A673 (cell line): ENCODE data around the gene SLC2A2. TPM values are rescaled to one million over a fixed set of nuclear protein-coding genes. Genes with fewer than 3 reads are reported as not detected.
"Not testable (repeated sequence)": the region's sequence is repeated elsewhere in the genome, so short reads cannot be mapped to it uniquely, and the experiment has no call there.

Experiments used
- BruUV-seq: library from RNA; stranded (reverse); fragments of 400-500 nt; replicated peaks from 2 replicates; lab custom pipeline; 2021; lab: Mats Ljungman, UMichigan
- CTCF ChIA-PET: fragments of 300-600 bp; sonication (Branson Sonifier 250); formaldehyde crosslinking; loops from one replicate; lab custom pipeline; 2022; ENCODE audit warnings: antibody characterized with exemption; lab: Charles Lee
- POLR2A ChIA-PET: fragments of 300-600 bp; sonication (Branson Sonifier 250); formaldehyde crosslinking; loops from one replicate; lab custom pipeline; 2022; ENCODE audit warnings: antibody characterized with exemption; ENCODE audit not compliant: low non-redundant PET; lab: Charles Lee
- DNase-seq: peaks from one replicate; pipeline ENCODE4 v3.0.0-alpha.2; 2015; ENCODE audit warnings: low spot score
- H3K27ac ChIP-seq: fragments of 200-600 bp; sonication (generic); 2 replicates; pipeline ENCODE4 v1.5.1; 2016; ENCODE audit warnings: mixed run types, low read depth, mild to moderate bottlenecking, mixed read lengths, antibody characterized with exemption, low read length; ENCODE audit not compliant: poor library complexity, severe bottlenecking
- H3K27me3 ChIP-seq: fragments of 200-600 bp; sonication (generic); replicated peaks from 2 replicates; pipeline ENCODE4 v1.6.1; 2017; ENCODE audit warnings: mixed run types, low read depth, mild to moderate bottlenecking, mixed read lengths, antibody characterized with exemption, low read length; ENCODE audit not compliant: insufficient read depth, poor library complexity
- H3K36me3 ChIP-seq: fragments of 200-600 bp; sonication (generic); 2 replicates; pipeline ENCODE4 v1.6.1; 2016; ENCODE audit warnings: mixed run types, mild to moderate bottlenecking, mixed read lengths, antibody characterized with exemption, low read length; ENCODE audit not compliant: insufficient read depth, poor library complexity, severe bottlenecking
- H3K4me1 ChIP-seq: fragments of 200-600 bp; sonication (generic); 2 replicates; pipeline ENCODE4 v1.6.1; 2017; ENCODE audit warnings: mixed run types, mild to moderate bottlenecking, mixed read lengths, antibody characterized with exemption, low read length; ENCODE audit not compliant: insufficient read depth, poor library complexity, severe bottlenecking
- H3K4me3 ChIP-seq: fragments of 200-600 bp; sonication (generic); 2 replicates; pipeline ENCODE4 v1.5.1; 2016; ENCODE audit warnings: low read depth, mixed run types, mild to moderate bottlenecking, mixed read lengths, low read length; ENCODE audit not compliant: poor library complexity, severe bottlenecking
- H3K9me3 ChIP-seq: fragments of 200-600 bp; sonication (generic); 2 replicates; pipeline ENCODE4 v1.6.1; 2016; ENCODE audit warnings: mixed run types, low read depth, mild to moderate bottlenecking, mixed read lengths, antibody characterized with exemption, low read length; ENCODE audit not compliant: poor library complexity, severe bottlenecking
- EZH2 ChIP-seq: fragments of 200-600 bp; sonication (generic); IDR thresholded peaks from 2 replicates; pipeline ENCODE4 v1.6.1; 2017; ENCODE audit warnings: borderline replicate concordance, low read depth, mild to moderate bottlenecking, mixed read lengths, antibody characterized with exemption, low read length; ENCODE audit not compliant: poor library complexity, severe bottlenecking
- intact Hi-C: fragments of 100-400 bp; cut with micrococcal nuclease; formaldehyde crosslinking; loops from one replicate; pipeline ENCODE4 v1.10.0; 2022; ENCODE audit not compliant: unreplicated experiment
- total RNA-seq: library from RNA; stranded (reverse); gene quantifications from 2 replicates; pipeline ENCODE4 v1.2.3, GENCODE V29; 2021
- TF ChIP-seq, protein P1 (sequence below): fragments of 300-800, 200-600 bp; sonication (generic); conservative IDR thresholded peaks from 2 replicates; pipeline ENCODE4 v1.5.1; 2017; ENCODE audit warnings: low read depth, mild to moderate bottlenecking, antibody characterized with exemption, low read length, moderate library complexity, mixed read lengths

SLC2A2 gene
- total RNA-seq, 1 experiment from 2014 or later: not detected

DNA sequence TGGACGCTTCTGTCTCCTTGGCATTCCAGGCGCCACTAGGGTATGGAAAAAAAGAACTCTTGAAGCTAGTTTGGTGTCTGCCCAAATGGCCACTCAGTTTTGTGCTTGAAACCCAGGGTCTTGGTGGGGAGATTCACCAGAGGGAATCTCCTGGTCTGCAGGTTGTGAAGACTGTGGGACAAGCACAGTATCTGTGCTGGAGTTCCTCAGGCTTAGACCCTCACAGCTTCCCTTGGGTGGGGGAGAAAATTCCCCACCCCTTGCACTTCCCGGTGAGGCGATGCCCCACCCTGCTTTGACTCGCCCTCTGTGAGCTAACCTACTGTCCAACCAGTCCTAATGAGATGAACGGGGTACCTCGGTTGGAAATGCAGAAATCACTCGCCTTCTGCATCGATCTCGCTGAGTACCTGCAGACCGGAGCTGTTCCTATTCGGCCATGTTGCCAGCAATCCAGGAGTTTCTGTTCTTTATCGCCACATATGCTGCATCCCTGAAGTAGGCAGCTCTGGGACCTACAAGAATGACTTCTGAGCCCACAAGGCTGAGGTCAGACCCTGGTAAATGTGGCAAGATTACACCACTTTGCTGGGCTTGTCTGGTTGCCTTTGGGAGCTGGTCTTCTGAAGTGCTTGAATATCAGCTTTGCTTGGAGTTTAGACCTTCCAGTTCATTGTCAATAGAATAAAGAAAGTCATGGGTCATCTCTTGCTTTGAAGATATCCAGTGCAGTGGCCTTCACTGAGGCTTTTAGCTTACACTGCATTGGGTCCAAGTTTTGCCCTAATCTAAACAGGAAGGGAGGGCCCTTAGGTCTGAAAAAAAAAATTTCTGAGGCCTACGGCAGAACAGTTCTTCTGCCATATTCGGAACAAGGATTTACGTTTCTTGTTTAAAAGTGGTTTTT lies 51.0 kb downstream of the SLC2A2 start:
- no peaks in the 10 kb centered on the region for H3K4me1 ChIP-seq
- no peak overlapping the region for H3K4me3 ChIP-seq
- H3K27ac ChIP-seq: no peak overlapping the region
- no TSS peak for BruUV-seq
- no peak for DNase-seq
- POLR2A ChIA-PET: no interaction called here
- H3K9me3 ChIP-seq: no peaks in the 10 kb centered on the region
- no peaks in the 10 kb centered on the region for H3K27me3 ChIP-seq
- no peaks in the 10 kb centered on the region for H3K36me3 ChIP-seq
- TF ChIP-seq, protein P1, sequence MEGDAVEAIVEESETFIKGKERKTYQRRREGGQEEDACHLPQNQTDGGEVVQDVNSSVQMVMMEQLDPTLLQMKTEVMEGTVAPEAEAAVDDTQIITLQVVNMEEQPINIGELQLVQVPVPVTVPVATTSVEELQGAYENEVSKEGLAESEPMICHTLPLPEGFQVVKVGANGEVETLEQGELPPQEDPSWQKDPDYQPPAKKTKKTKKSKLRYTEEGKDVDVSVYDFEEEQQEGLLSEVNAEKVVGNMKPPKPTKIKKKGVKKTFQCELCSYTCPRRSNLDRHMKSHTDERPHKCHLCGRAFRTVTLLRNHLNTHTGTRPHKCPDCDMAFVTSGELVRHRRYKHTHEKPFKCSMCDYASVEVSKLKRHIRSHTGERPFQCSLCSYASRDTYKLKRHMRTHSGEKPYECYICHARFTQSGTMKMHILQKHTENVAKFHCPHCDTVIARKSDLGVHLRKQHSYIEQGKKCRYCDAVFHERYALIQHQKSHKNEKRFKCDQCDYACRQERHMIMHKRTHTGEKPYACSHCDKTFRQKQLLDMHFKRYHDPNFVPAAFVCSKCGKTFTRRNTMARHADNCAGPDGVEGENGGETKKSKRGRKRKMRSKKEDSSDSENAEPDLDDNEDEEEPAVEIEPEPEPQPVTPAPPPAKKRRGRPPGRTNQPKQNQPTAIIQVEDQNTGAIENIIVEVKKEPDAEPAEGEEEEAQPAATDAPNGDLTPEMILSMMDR: no peak
- TF ChIP-seq EZH2: no peak
- CTCF ChIA-PET: no interaction called here
- intact Hi-C loops: no loop called here

DNA sequence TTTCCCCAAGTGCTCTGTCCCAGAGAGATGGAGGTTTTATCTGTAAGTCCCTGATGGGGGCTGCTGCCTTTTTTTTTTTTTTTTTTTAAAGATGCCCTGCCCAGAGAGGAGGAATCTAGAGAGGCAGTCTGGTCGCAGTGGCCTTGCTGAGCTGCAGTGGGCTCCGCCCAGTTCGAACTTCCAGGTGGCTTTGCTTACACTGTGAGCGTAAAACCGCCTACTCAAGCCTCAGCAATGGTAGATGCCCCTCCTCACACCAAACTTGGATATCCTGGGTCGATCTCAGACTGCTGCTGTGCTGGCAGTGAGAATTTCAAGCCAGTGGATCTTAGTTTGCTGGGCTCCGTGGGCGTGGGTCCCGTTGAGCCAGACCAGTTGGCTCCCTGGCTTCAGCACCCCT lies 51.6 kb downstream of the SLC2A2 start:
- intact Hi-C loops: no loop called here

DNA sequence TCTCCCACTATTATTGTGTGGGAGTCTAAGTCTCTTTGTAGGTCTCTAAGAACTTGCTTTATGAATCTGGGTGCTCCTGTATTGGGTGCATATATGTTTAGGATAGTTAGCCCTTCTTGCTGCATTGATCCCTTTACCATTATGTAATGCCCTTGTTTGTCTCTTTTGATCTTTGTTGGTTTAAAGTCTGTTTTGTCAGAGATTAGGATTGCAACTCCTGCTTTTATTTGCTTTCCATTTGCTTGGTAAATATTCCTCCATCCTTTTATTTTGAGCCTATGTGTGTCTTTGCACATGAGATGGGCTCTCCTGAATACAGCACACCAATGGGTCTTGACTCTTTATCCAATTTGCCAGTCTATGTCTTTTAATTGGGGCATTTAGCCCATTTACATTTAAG lies 53.6 kb downstream of the SLC2A2 start:
- CTCF ChIA-PET: not testable (repeated sequence)

More for the DNA sequence above, 51.6 kb downstream of the SLC2A2 start:
- no TSS peak for BruUV-seq
- ChIA-PET CTCF (no interaction called here), POLR2A (no interaction called here)
- no peak for TF ChIP-seq EZH2
- TF ChIP-seq, protein P1: no peak
- no peak overlapping the region for H3K27ac ChIP-seq
- H3K36me3 ChIP-seq: no peaks in the 10 kb centered on the region
- no peaks in the 10 kb centered on the region for H3K27me3 ChIP-seq
- H3K4me1 ChIP-seq: no peaks in the 10 kb centered on the region
- H3K4me3 ChIP-seq: no peak overlapping the region
- DNase-seq: no peak
- H3K9me3 ChIP-seq: no peaks in the 10 kb centered on the region

More for the DNA sequence above, 53.6 kb downstream of the SLC2A2 start:
- H3K4me1 ChIP-seq, H3K36me3 ChIP-seq, H3K27me3 ChIP-seq, BruUV-seq, H3K27ac ChIP-seq, H3K9me3 ChIP-seq, DNase-seq, H3K4me3 ChIP-seq, POLR2A ChIA-PET, intact Hi-C loops: not testable (repeated sequence)
